IPS-18a (cell line): ENCODE data around the gene KCNQ1.

Experiments
- H3K27ac ChIP-seq: one replicate; pipeline ENCODE4 v1.5.1; 2013; ENCODE audit warnings: low read length
- H3K27me3 ChIP-seq: one replicate; pipeline ENCODE4 v1.6.1; 2013; ENCODE audit warnings: mild to moderate bottlenecking, low read length; ENCODE audit not compliant: control insufficient read depth, insufficient read depth
- H3K36me3 ChIP-seq: one replicate; pipeline ENCODE4 v1.6.1; 2013; ENCODE audit warnings: low read depth, low read length; ENCODE audit not compliant: control insufficient read depth
- H3K4me1 ChIP-seq: one replicate; pipeline ENCODE4 v1.6.1; 2013; ENCODE audit warnings: low read depth, low read length; ENCODE audit not compliant: control insufficient read depth
- H3K4me3 ChIP-seq: one replicate; pipeline ENCODE4 v1.5.1; 2013; ENCODE audit warnings: low read length
- H3K9ac ChIP-seq: one replicate; pipeline ENCODE4 v1.6.1; 2013; ENCODE audit warnings: mild to moderate bottlenecking, low read length, moderate library complexity
- H3K9me3 ChIP-seq: one replicate; pipeline ENCODE4 v1.6.1; 2013; ENCODE audit warnings: low read depth, low read length; ENCODE audit not compliant: control insufficient read depth

The KCNQ1 gene

DNA sequence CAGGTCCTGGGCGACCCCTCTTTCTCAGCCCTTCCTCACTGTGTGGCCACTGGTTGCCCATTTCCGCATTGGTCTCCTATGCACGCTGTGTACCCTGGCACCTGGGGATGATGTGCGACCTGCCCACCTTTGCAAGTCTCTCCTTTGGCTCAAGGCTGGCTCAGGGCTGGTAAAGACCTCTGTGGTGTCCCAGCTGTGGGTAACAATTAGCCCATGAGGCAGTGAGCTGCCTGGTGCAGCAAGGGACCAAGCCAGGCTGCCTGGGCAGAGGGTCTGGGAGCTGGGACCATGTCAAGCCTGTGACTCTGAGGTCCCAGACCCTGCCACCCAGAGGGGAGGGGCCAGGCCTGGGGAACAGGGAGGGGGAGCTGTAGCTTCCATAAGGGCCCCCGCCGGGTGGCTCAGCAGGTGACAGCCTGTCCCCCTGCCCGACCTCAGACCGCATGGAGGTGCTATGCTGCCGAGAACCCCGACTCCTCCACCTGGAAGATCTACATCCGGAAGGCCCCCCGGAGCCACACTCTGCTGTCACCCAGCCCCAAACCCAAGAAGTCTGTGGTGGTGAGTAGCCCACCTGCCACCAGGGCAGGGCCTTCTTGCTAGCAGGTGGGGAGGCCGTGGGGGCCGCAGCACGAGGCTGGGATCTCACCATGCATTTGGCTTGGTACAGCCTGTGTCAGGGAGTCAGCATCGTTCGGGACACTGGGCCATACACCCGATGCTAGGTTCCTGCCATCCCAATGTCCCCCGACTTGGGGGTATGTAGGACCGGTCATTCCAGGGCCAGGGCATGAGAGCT, 142.5 kb downstream of the KCNQ1 start:
- H3K4me3 ChIP-seq, result no peak overlapping the region
- H3K27ac ChIP-seq, result no peak overlapping the region
- no peaks in the 10 kb centered on the region for H3K36me3 ChIP-seq
- H3K9me3 ChIP-seq, result no peaks in the 10 kb centered on the region
- peaks cover 97% of the 10 kb centered on the region for H3K27me3 ChIP-seq
- H3K9ac ChIP-seq, result no peak overlapping the region
- no peaks in the 10 kb centered on the region for H3K4me1 ChIP-seq

GRCh38 chr11:2587976-2588748, 143.4 kb downstream of the KCNQ1 start:
- H3K4me1 ChIP-seq, result no peaks in the 10 kb centered on the region
- no peaks in the 10 kb centered on the region for H3K36me3 ChIP-seq
- H3K27ac ChIP-seq, result no peak overlapping the region
- no peaks in the 10 kb centered on the region for H3K9me3 ChIP-seq
- no peak overlapping the region for H3K9ac ChIP-seq
- no peak overlapping the region for H3K4me3 ChIP-seq
- peaks cover 99% of the 10 kb centered on the region for H3K27me3 ChIP-seq

- no peaks in the 10 kb centered on the region for H3K9me3 ChIP-seq
- no peak overlapping the region for H3K27ac ChIP-seq
- no peak overlapping the region for H3K4me3 ChIP-seq
- no peak overlapping the region for H3K9ac ChIP-seq
- H3K36me3 ChIP-seq, result no peaks in the 10 kb centered on the region
- H3K27me3 ChIP-seq, result peaks cover 100% of the 10 kb centered on the region
- no peaks in the 10 kb centered on the region for H3K4me1 ChIP-seq
Observed at GRCh38 chr11:2588809-2589537, 144.2 kb downstream of the KCNQ1 start.

- Histone ChIP-seq H3K9ac (no peak overlapping the region), H3K4me1 (no peaks in the 10 kb centered on the region), H3K27ac (no peak overlapping the region), H3K4me3 (no peak overlapping the region), H3K9me3 (no peaks in the 10 kb centered on the region), H3K27me3 (peaks cover 100% of the 10 kb centered on the region), H3K36me3 (no peaks in the 10 kb centered on the region)
Observed at GRCh38 chr11:2589538-2589934, 144.7 kb downstream of the KCNQ1 start.

GRCh38 chr11:2590131-2590964, 145.5 kb downstream of the KCNQ1 start:
- Histone ChIP-seq H3K9me3 (no peaks in the 10 kb centered on the region), H3K9ac (no peak overlapping the region), H3K27me3 (peaks cover 100% of the 10 kb centered on the region)

GRCh38 chr11:2590965-2591754, 146.4 kb downstream of the KCNQ1 start:
- H3K27me3 ChIP-seq, result peaks cover 100% of the 10 kb centered on the region
- no peaks in the 10 kb centered on the region for H3K36me3 ChIP-seq
- H3K9ac ChIP-seq, result no peak overlapping the region
- no peaks in the 10 kb centered on the region for H3K9me3 ChIP-seq
- no peaks in the 10 kb centered on the region for H3K4me1 ChIP-seq
- no peak overlapping the region for H3K27ac ChIP-seq
- no peak overlapping the region for H3K4me3 ChIP-seq

More at GRCh38 chr11:2590131-2590964, 145.5 kb downstream of the KCNQ1 start:
- no peaks in the 10 kb centered on the region for H3K36me3 ChIP-seq
- no peak overlapping the region for H3K27ac ChIP-seq
- H3K4me3 ChIP-seq, result no peak overlapping the region
- no peaks in the 10 kb centered on the region for H3K4me1 ChIP-seq

DNA sequence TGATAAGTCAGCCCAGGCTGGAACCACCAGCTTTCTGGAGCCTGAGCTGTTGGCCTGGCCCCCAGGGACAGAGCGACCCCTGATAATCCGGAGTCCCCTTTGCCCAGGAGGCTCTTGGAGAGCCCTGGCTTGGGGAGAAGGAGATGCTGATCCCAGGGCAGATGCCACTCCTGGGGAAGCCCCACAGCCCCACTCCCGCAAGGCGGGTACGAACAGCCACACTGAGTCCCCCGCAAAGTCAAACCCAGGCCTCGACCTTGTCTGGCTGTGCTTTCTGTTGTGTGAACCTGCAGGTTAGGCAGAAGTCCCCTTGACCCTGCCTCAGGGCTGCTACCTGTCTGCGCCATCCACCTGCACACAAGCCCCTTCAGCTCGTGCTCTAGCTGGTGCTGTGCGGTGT, 147.0 kb downstream of the KCNQ1 start:
- Histone ChIP-seq H3K9me3 (no peaks in the 10 kb centered on the region), H3K9ac (no peak overlapping the region), H3K4me1 (no peaks in the 10 kb centered on the region), H3K27ac (no peak overlapping the region), H3K36me3 (no peaks in the 10 kb centered on the region), H3K4me3 (no peak overlapping the region), H3K27me3 (peaks cover 100% of the 10 kb centered on the region)

DNA sequence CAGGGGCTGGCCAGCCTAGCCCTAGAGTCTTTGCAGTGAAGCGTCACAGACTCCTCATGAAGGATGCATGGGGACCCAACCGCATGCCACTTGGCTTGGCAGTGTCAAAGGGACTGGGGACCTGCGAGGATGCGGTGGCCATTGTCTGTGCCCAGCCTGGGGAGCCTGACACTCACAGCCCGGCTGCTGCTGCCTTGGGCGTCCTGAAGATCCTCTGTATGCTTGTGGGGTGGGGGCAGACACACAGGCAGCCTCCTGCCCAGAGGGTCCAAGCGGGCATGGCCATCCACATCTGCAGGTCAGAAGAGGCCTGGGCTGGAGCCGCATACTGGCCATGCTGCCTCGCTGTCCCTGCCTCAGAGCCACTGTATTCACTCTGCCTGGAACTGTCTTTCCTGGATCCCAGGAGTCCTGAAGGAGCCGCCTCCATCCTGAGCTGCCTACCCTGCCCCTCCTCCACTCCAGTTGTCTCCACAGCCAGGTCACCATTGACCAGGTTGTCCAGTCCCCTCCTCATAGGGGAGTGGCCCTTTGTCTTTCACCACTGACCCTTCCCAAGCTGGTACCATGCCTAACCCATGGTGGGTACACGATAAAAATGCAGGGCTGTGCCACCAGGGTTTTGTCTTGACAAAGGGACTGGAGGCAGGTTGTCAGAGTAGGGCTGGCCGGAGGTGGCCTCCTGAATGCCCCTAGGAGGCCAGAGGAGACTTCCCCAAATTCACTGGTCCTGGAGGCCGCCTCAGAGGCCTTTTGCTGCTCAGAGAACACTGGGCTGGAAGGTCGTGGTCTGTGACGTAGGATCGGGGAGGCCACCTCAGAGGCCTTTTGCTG, 148.0 kb downstream of the KCNQ1 start:
- Histone ChIP-seq H3K9me3 (no peaks in the 10 kb centered on the region), H3K27me3 (peaks cover 100% of the 10 kb centered on the region), H3K4me1 (no peaks in the 10 kb centered on the region), H3K4me3 (no peak overlapping the region), H3K36me3 (no peaks in the 10 kb centered on the region), H3K9ac (no peak overlapping the region), H3K27ac (no peak overlapping the region)

- Histone ChIP-seq H3K4me1 (no peaks in the 10 kb centered on the region), H3K4me3 (no peak overlapping the region), H3K27ac (no peak overlapping the region), H3K9me3 (peaks cover 5% of the 10 kb centered on the region), H3K27me3 (peaks cover 100% of the 10 kb centered on the region), H3K36me3 (no peaks in the 10 kb centered on the region), H3K9ac (no peak overlapping the region)
Observed at GRCh38 chr11:2593393-2593950, 148.7 kb downstream of the KCNQ1 start.

DNA sequence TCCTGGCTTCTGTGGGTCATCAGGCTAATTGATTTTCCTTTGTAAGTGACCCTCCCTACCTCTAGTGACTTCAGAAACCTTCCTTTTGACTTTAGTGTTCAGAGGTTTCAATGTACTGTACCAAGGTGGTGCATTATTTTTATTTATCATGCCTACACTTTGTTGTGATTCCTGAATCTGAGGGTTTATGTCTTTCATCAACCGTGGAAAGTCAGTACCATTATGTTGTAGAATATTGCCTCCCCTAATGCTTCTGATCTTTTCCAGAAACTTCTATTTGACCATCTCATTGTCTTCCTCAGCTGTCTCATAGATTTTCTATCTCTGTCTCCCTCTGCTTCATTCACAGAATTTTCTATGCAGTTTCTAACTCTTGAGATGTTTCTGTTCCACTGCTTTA, 149.5 kb downstream of the KCNQ1 start:
- Histone ChIP-seq H3K27ac (no peak overlapping the region), H3K4me1 (no peaks in the 10 kb centered on the region), H3K9ac (no peak overlapping the region), H3K27me3 (peaks cover 99% of the 10 kb centered on the region), H3K9me3 (peaks cover 11% of the 10 kb centered on the region), H3K4me3 (no peak overlapping the region), H3K36me3 (no peaks in the 10 kb centered on the region)
